Duodenal mucosa (tissue), 2 donors: ENCODE results near the gene SVOPL.

ENCODE experiments used
- H3K27ac ChIP-seq: one replicate; pipeline ENCODE4 v1.7.0; 2013; ENCODE audit warnings: low read depth, low read length
- H3K27me3 ChIP-seq, 2 donors: one replicate each; pipeline ENCODE4 v1.7.0; 2013; ENCODE audit warnings: low read length in 2 of 2, control low read depth in 1 of 2; ENCODE audit not compliant: insufficient read depth in 2 of 2, control insufficient read depth in 1 of 2
- H3K36me3 ChIP-seq, 2 donors: one replicate each; pipeline ENCODE4 v1.7.0; 2013; ENCODE audit warnings: low read length in 2 of 2, control low read depth in 1 of 2; ENCODE audit not compliant: insufficient read depth in 2 of 2, control insufficient read depth in 1 of 2
- H3K4me1 ChIP-seq, 2 donors: one replicate each; pipeline ENCODE4 v1.7.0; 2013; ENCODE audit warnings: low read length in 2 of 2, control low read depth in 1 of 2; ENCODE audit not compliant: insufficient read depth in 2 of 2, control insufficient read depth in 1 of 2
- H3K4me3 ChIP-seq, 2 donors: one replicate each; pipeline ENCODE4 v1.7.0; 2013; ENCODE audit warnings: low read length in 2 of 2, low read depth in 1 of 2
- H3K9ac ChIP-seq, 2 donors: one replicate each; pipeline ENCODE4 v1.7.0; 2013; ENCODE audit warnings: low read length in 2 of 2, low read depth in 1 of 2
- H3K9me3 ChIP-seq, 2 donors: one replicate each; pipeline ENCODE4 v1.7.0; 2013; ENCODE audit warnings: low read length in 2 of 2, control low read depth in 1 of 2; ENCODE audit not compliant: control insufficient read depth in 1 of 2

The SVOPL gene, protein sequence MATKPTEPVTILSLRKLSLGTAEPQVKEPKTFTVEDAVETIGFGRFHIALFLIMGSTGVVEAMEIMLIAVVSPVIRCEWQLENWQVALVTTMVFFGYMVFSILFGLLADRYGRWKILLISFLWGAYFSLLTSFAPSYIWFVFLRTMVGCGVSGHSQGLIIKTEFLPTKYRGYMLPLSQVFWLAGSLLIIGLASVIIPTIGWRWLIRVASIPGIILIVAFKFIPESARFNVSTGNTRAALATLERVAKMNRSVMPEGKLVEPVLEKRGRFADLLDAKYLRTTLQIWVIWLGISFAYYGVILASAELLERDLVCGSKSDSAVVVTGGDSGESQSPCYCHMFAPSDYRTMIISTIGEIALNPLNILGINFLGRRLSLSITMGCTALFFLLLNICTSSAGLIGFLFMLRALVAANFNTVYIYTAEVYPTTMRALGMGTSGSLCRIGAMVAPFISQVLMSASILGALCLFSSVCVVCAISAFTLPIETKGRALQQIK

GRCh38 chr7:138700857-138701536, at the start of gene SVOPL:
Gene SVOPL, minus strand, starts transcription at chr7:138701362. Its CDS starts 22,317 bp downstream, at chr7:138679045.
- Histone ChIP-seq H3K27ac (no peak within 1 kb of the TSS), H3K4me1 (no peaks in the 10 kb centered on the region), H3K27me3 (no peaks in the 10 kb centered on the region), H3K9ac (no peak within 1 kb of the TSS), H3K36me3 (no peaks in the 10 kb centered on the region), H3K4me3 (no peak within 1 kb of the TSS), H3K9me3 (no peaks in the 10 kb centered on the region)

- H3K36me3 ChIP-seq = no peaks in the 10 kb centered on the region
- H3K27ac ChIP-seq = no peak overlapping the region
- no peaks in the 10 kb centered on the region for H3K27me3 ChIP-seq
- no peaks in the 10 kb centered on the region for H3K4me1 ChIP-seq
- H3K4me3 ChIP-seq = no peak overlapping the region
- no peaks in the 10 kb centered on the region for H3K9me3 ChIP-seq
- no peak overlapping the region for H3K9ac ChIP-seq
Measured at GRCh38 chr7:138750473-138750872, 49.3 kb upstream of the SVOPL start.

DNA sequence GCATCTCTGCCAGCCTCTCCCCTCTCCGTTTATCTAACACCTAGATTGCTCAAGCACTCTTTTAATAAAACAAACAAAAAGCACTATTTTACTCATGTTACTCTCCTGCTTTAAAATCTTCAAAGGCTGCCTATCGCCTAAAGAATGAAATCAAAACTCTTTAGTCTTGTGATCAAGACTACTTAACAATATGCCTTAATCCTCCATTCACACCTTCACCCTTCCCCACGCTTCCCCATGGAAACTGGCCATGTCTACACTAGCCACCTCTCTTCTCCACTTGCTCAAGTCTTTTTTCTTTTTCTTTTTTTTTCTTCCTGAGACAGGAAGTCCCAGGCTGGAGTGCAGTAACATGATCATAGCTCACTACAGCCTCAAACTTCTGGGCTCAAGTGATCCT, 48.8 kb upstream of the SVOPL start:
- Histone ChIP-seq H3K9ac (no peak overlapping the region), H3K4me1 (no peaks in the 10 kb centered on the region), H3K9me3 (no peaks in the 10 kb centered on the region), H3K27ac (no peak overlapping the region), H3K27me3 (no peaks in the 10 kb centered on the region), H3K4me3 (no peak overlapping the region), H3K36me3 (no peaks in the 10 kb centered on the region)

GRCh38 chr7:138748666-138749065, 47.5 kb upstream of the SVOPL start:
- no peaks in the 10 kb centered on the region for H3K4me1 ChIP-seq
- no peaks in the 10 kb centered on the region for H3K36me3 ChIP-seq
- H3K4me3 ChIP-seq = no peak overlapping the region
- H3K27me3 ChIP-seq = no peaks in the 10 kb centered on the region
- no peak overlapping the region for H3K27ac ChIP-seq
- H3K9me3 ChIP-seq = no peaks in the 10 kb centered on the region
- H3K9ac ChIP-seq = no peak overlapping the region

DNA sequence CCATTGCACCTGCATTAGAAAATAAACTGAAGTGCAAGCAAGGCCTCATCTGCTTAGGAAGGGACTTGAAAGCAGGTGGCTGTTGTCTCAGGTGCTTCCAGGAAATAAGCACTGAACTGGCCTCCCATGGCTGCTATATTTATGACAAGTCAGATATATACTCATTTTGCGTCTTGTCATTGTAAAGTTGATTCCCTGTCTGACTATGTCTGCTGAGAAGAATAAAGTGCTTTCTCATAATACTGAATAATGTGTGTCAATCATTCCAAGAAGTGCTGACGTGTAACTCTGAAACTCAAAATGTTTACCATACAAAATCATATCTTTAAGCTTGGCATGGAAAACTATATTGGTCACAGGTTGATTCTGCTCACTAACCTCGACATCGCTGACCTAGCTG, 44.9 kb upstream of the SVOPL start:
- H3K4me3 ChIP-seq = no peak overlapping the region
- H3K9ac ChIP-seq = no peak overlapping the region
- no peaks in the 10 kb centered on the region for H3K9me3 ChIP-seq
- no peak overlapping the region for H3K27ac ChIP-seq
- H3K27me3 ChIP-seq = no peaks in the 10 kb centered on the region
- H3K4me1 ChIP-seq = no peaks in the 10 kb centered on the region
- no peaks in the 10 kb centered on the region for H3K36me3 ChIP-seq

- Histone ChIP-seq H3K4me1 (no peaks in the 10 kb centered on the region), H3K27me3 (no peaks in the 10 kb centered on the region)
Measured at GRCh38 chr7:138745189-138745588, 44.0 kb upstream of the SVOPL start.

GRCh38 chr7:138741453-138741735, 40.2 kb upstream of the SVOPL start:
- no peaks in the 10 kb centered on the region for H3K36me3 ChIP-seq
- no peak overlapping the region for H3K9ac ChIP-seq
- peaks cover 0 to 4% of the 10 kb centered on the region in 2 donors for H3K4me1 ChIP-seq
- no peaks in the 10 kb centered on the region for H3K27me3 ChIP-seq
- no peak overlapping the region for H3K27ac ChIP-seq
- no peak overlapping the region for H3K4me3 ChIP-seq
- H3K9me3 ChIP-seq = no peaks in the 10 kb centered on the region

More at GRCh38 chr7:138745189-138745588, 44.0 kb upstream of the SVOPL start:
- Histone ChIP-seq H3K9ac (no peak overlapping the region), H3K27ac (no peak overlapping the region), H3K4me3 (no peak overlapping the region), H3K9me3 (no peaks in the 10 kb centered on the region), H3K36me3 (no peaks in the 10 kb centered on the region)

DNA sequence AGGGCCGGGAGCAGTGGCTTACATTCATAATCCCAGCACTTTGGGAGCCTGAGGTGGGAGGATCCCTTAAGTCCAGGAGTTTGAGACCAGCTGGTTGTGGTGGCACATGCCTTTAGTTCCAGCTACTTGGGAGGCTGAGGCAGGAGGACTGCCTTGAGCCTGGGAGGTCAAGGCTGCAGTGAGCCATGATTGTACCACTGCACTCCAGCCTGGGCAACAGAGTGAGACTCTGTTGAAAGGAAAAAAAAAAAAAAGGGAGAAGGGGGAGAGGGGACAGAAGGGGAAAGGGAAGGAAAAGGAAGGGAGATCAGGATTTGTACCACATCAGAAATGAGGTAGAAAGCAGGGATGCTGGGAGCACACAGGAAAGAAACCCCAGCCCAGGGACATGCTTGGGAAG, 38.7 kb upstream of the SVOPL start:
- H3K27ac ChIP-seq = no peak overlapping the region
- H3K27me3 ChIP-seq = no peaks in the 10 kb centered on the region
- H3K36me3 ChIP-seq = no peaks in the 10 kb centered on the region
- no peak overlapping the region for H3K9ac ChIP-seq
- H3K4me3 ChIP-seq = no peak overlapping the region
- H3K4me1 ChIP-seq = peaks cover 0 to 4% of the 10 kb centered on the region in 2 donors
- no peaks in the 10 kb centered on the region for H3K9me3 ChIP-seq

DNA sequence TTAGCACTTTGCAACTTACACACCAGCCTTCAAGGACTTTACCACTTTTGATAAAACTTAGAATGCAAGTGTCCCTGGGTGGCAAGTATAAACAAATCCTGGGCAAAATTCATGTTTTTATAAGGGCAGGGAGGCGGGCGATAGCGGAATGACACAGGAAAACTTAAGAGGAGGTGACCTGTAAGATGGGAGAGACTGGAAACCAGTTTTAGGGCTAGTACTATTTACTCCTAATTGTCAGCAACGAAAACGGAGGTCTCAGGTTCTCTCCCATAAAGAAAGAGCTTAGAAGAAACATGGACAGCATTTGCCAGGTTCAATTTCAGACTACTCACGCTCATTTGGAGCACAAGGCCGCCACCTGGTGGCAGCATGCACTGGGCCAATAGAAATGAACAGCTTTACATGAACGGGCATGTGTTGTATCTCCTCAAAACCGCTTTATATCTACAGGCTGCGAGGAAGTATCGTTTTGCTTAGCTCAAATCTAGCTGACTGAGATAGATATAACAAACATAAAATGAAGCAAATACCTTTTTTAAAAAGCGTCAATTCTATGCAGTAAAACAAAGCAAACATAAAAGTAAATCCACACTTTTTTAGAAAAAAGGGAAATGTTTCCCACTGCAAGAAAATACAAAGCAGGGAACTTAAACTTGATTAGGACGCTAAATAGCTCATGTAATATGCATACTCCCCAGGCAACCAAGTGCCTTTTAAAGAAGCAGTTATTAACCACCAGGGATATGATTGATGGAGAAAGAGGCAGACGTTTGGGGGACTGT, 37.6 kb upstream of the SVOPL start:
- Histone ChIP-seq H3K27me3 (no peaks in the 10 kb centered on the region), H3K27ac (no peak overlapping the region), H3K9ac (no peak overlapping the region), H3K36me3 (no peaks in the 10 kb centered on the region), H3K4me3 (no peak overlapping the region), H3K9me3 (no peaks in the 10 kb centered on the region), H3K4me1 (peaks cover 0 to 4% of the 10 kb centered on the region in 2 donors)

GRCh38 chr7:138738114-138738513, 37.0 kb upstream of the SVOPL start:
- Histone ChIP-seq H3K4me3 (no peak overlapping the region), H3K9me3 (no peaks in the 10 kb centered on the region), H3K27ac (no peak overlapping the region), H3K36me3 (no peaks in the 10 kb centered on the region), H3K27me3 (no peaks in the 10 kb centered on the region), H3K4me1 (peaks cover 0 to 4% of the 10 kb centered on the region in 2 donors), H3K9ac (no peak overlapping the region)
